ENCODE measurements around the gene AGPAT2.

- TF ChIP-seq EZH2phosphoT487 (IDR thresholded peaks at IDR 0.05; ENCODE audit: borderline replicate concordance, low read length), result no peak
- no peak for TF ChIP-seq CTCF (conservative IDR thresholded peaks at IDR 0.05; ENCODE audit: low read depth, low read length)
- TF ChIP-seq EZH2 (IDR thresholded peaks at IDR 0.05; ENCODE audit: low read length, unreplicated experiment), result no peak
Observed at GRCh38 chr9:136644343-136644592, 43.0 kb downstream of the AGPAT2 start.
